ENCODE measurements around the gene GPC6.

GRCh38 chr13:93455861-93456260, 229.3 kb downstream of the GPC6 start:
- TF ChIP-seq POLR2A (IDR thresholded peaks at IDR 0.05; ENCODE audit: borderline replicate concordance, extremely low read depth, insufficient read depth, insufficient read length) (no peak), RAD21 (IDR thresholded peaks at IDR 0.05; ENCODE audit: low read depth) (no peak), CTCF (IDR thresholded peaks at IDR 0.05 in 2 of 3, conservative IDR thresholded peaks at IDR 0.05 in 1 of 3; ENCODE audit: borderline replicate concordance in 1 of 3, insufficient read depth in 1 of 3, low read depth in 2 of 3, low read length in 2 of 3) (no peak), POLR2AphosphoS5 (IDR thresholded peaks at IDR 0.05; ENCODE audit: low read depth, low read length) (no peak), ZNF274 (IDR thresholded peaks at IDR 0.05; ENCODE audit: low read depth, low read length) (no peak), FOSL1 (IDR thresholded peaks at IDR 0.05; ENCODE audit: low read depth) (no peak), YY1 (IDR thresholded peaks at IDR 0.05; ENCODE audit: extremely low read depth, insufficient replicate concordance, low read depth, low read length) (no peak), TCF7L2 (IDR thresholded peaks at IDR 0.05; ENCODE audit: borderline replicate concordance, extremely low read depth, insufficient read depth, insufficient read length) (no peak), CEBPB (IDR thresholded peaks at IDR 0.05; ENCODE audit: low read depth) (no peak), EZH2phosphoT487 (IDR thresholded peaks at IDR 0.05; ENCODE audit: borderline replicate concordance) (no peak)
- TF ChIP-seq, protein P1, sequence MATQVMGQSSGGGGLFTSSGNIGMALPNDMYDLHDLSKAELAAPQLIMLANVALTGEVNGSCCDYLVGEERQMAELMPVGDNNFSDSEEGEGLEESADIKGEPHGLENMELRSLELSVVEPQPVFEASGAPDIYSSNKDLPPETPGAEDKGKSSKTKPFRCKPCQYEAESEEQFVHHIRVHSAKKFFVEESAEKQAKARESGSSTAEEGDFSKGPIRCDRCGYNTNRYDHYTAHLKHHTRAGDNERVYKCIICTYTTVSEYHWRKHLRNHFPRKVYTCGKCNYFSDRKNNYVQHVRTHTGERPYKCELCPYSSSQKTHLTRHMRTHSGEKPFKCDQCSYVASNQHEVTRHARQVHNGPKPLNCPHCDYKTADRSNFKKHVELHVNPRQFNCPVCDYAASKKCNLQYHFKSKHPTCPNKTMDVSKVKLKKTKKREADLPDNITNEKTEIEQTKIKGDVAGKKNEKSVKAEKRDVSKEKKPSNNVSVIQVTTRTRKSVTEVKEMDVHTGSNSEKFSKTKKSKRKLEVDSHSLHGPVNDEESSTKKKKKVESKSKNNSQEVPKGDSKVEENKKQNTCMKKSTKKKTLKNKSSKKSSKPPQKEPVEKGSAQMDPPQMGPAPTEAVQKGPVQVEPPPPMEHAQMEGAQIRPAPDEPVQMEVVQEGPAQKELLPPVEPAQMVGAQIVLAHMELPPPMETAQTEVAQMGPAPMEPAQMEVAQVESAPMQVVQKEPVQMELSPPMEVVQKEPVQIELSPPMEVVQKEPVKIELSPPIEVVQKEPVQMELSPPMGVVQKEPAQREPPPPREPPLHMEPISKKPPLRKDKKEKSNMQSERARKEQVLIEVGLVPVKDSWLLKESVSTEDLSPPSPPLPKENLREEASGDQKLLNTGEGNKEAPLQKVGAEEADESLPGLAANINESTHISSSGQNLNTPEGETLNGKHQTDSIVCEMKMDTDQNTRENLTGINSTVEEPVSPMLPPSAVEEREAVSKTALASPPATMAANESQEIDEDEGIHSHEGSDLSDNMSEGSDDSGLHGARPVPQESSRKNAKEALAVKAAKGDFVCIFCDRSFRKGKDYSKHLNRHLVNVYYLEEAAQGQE (IDR thresholded peaks at IDR 0.05; ENCODE audit: low read depth): no peak
